Uterus (tissue), 4 donors: ENCODE data around the gene CNOT4. TPM values are rescaled to one million over a fixed set of nuclear protein-coding genes. Genes with fewer than 3 reads are reported as not detected.

ENCODE experiments used
- DNase-seq, 2 donors: peaks; one replicate each; pipeline ENCODE4 v3.0.0-alpha.2; 2019 to 2020
- H3K27ac ChIP-seq, 2 donors: fragments of 200-600 bp; sonication (generic); 1 replicate in 1 of 2; 2 replicates in 1 of 2; pipeline ENCODE4 v1.5.1; 2016 to 2018
- H3K27me3 ChIP-seq, 2 donors: fragments of 200-600 bp; sonication (generic); one replicate each; pipeline ENCODE4 v1.5.1; 2018 to 2019; ENCODE audit warnings: control low read depth in 1 of 2
- H3K36me3 ChIP-seq, 2 donors: fragments of 200-600 bp; sonication (generic); one replicate each; pipeline ENCODE4 v1.5.1; 2019; ENCODE audit warnings: control low read depth in 1 of 2
- H3K4me1 ChIP-seq, 2 donors: fragments of 200-600 bp; sonication (generic); one replicate each; pipeline ENCODE4 v1.5.1; 2018 to 2019; ENCODE audit warnings: control low read depth in 1 of 2
- H3K4me3 ChIP-seq, 2 donors: fragments of 200-600 bp; sonication (generic); 1 replicate in 1 of 2; 2 replicates in 1 of 2; pipeline ENCODE4 v1.5.1; 2018 to 2019; ENCODE audit warnings: mild to moderate bottlenecking in 1 of 2
- H3K9me3 ChIP-seq, 2 donors: fragments of 200-600 bp; sonication (generic); one replicate each; pipeline ENCODE4 v1.5.1; 2019; ENCODE audit warnings: control low read depth in 1 of 2
- CTCF ChIP-seq, 4 experiments: fragments of 200-600 bp in 2 of 4; fragments of 450-650 bp in 2 of 4; sonication (generic) in 2 of 4; IDR thresholded peaks; one replicate each; pipeline ENCODE4 v1.5.1; 2016 to 2019; ENCODE audit warnings: antibody characterized with exemption in 4 of 4, mild to moderate bottlenecking in 2 of 4, moderate library complexity in 1 of 4
- POLR2A ChIP-seq, 2 donors: fragments of 450-650 bp; IDR thresholded peaks; one replicate each; pipeline ENCODE4 v1.6.1; 2016; ENCODE audit warnings: antibody characterized with exemption in 2 of 2, mild to moderate bottlenecking in 1 of 2, moderate library complexity in 1 of 2
- intact Hi-C: fragments of 100-400 bp; cut with DNase I; formaldehyde crosslinking; loops from one replicate; pipeline ENCODE4 v1.15.1; 2023; ENCODE audit warnings: low total_unique reads
- total RNA-seq, 4 donors: library from RNA; depleted of rRNA in 3 of 4; stranded (reverse); fragments of >200 nt in 3 of 4; gene quantifications; one replicate each; pipeline versions ENCODE4 v1.1.0 to v1.2.4, GENCODE V29; 2014 to 2023
- donor health status: DM: yes; HTN: yes; CAD: no.

The CNOT4 gene
- total RNA-seq, 4 donors from 2014 or later: 13.2 to 35.6 (median 20.6) TPM

- no peaks in the 10 kb centered on the region for H3K4me1 ChIP-seq
- H3K9me3 ChIP-seq: no peaks in the 10 kb centered on the region
- H3K36me3 ChIP-seq: no peaks in the 10 kb centered on the region
- no peaks in the 10 kb centered on the region for H3K27me3 ChIP-seq
- H3K4me3 ChIP-seq: no peak overlapping the region
- peak overlapping the region in 1 of 2 donors; percentile 25 for H3K27ac ChIP-seq
- TF ChIP-seq POLR2A (IDR thresholded peaks at IDR 0.05): no peak
- no peak for DNase-seq
- intact Hi-C loops: no loop called here
Observed at GRCh38 chr7:135366843-135367508, 142.9 kb downstream of the CNOT4 start.

GRCh38 chr7:135365721-135366120, 144.2 kb downstream of the CNOT4 start:
- no peaks in the 10 kb centered on the region for H3K9me3 ChIP-seq
- H3K36me3 ChIP-seq: no peaks in the 10 kb centered on the region
- TF ChIP-seq CTCF (IDR thresholded peaks at IDR 0.05): no peak
- no peak for TF ChIP-seq POLR2A (IDR thresholded peaks at IDR 0.05)
- no peak for DNase-seq
- H3K4me3 ChIP-seq: no peak overlapping the region
- intact Hi-C loops: no loop called here
- no peaks in the 10 kb centered on the region for H3K27me3 ChIP-seq
- no peaks in the 10 kb centered on the region for H3K4me1 ChIP-seq
- H3K27ac ChIP-seq: peak overlapping the region in 1 of 2 donors; percentile 39

- TF ChIP-seq POLR2A (IDR thresholded peaks at IDR 0.05) (no peak), CTCF (IDR thresholded peaks at IDR 0.05) (no peak)
- intact Hi-C loops: no loop called here
- no peaks in the 10 kb centered on the region for H3K36me3 ChIP-seq
- DNase-seq: no peak
- no peak overlapping the region for H3K4me3 ChIP-seq
- H3K27ac ChIP-seq: peak overlapping the region in 1 of 2 donors; percentile 8
- H3K4me1 ChIP-seq: no peaks in the 10 kb centered on the region
- H3K27me3 ChIP-seq: no peaks in the 10 kb centered on the region
- H3K9me3 ChIP-seq: no peaks in the 10 kb centered on the region
Observed at GRCh38 chr7:135364206-135364605, 145.7 kb downstream of the CNOT4 start.

- Histone ChIP-seq H3K36me3 (no peaks in the 10 kb centered on the region), H3K9me3 (no peaks in the 10 kb centered on the region), H3K27ac (no peak overlapping the region), H3K27me3 (no peaks in the 10 kb centered on the region), H3K4me1 (no peaks in the 10 kb centered on the region), H3K4me3 (no peak overlapping the region)
- TF ChIP-seq CTCF (IDR thresholded peaks at IDR 0.05): no peak
- TF ChIP-seq POLR2A (IDR thresholded peaks at IDR 0.05): no peak
- DNase-seq: no peak
- intact Hi-C loops: no loop called here
Observed at GRCh38 chr7:135362871-135363270, 147.0 kb downstream of the CNOT4 start.

GRCh38 chr7:135361788-135362187, 148.1 kb downstream of the CNOT4 start:
- no peak overlapping the region for H3K4me3 ChIP-seq
- no peaks in the 10 kb centered on the region for H3K36me3 ChIP-seq
- no peak for TF ChIP-seq POLR2A (IDR thresholded peaks at IDR 0.05)
- no peak for TF ChIP-seq CTCF (IDR thresholded peaks at IDR 0.05)
- no peaks in the 10 kb centered on the region for H3K27me3 ChIP-seq
- no peaks in the 10 kb centered on the region for H3K4me1 ChIP-seq
- no peak for DNase-seq
- intact Hi-C loops: no loop called here
- no peak overlapping the region for H3K27ac ChIP-seq
- H3K9me3 ChIP-seq: no peaks in the 10 kb centered on the region
